Esophagus muscularis mucosa (tissue), 4 donors: ENCODE results near the gene ANP32E. TPM values are rescaled to one million over a fixed set of nuclear protein-coding genes. Genes with fewer than 3 reads are reported as not detected.
"Not testable (repeated sequence)": the region's sequence is repeated elsewhere in the genome, so short reads cannot be mapped to it uniquely, and the experiment has no call there.

ENCODE experiments used
- DNase-seq: peaks from one replicate; pipeline ENCODE4 v3.0.0-alpha.2; 2017; ENCODE audit errors: extremely low spot score
- H3K27ac ChIP-seq, 4 donors: fragments of 200-600 bp; sonication (generic); replicated peaks in 1 of 4; 1 replicate in 3 of 4; 2 replicates in 1 of 4; pipeline ENCODE4 v1.5.1; 2016 to 2019; ENCODE audit warnings: mild to moderate bottlenecking in 1 of 4
- H3K27me3 ChIP-seq, 4 donors: fragments of 200-600 bp; sonication (generic); one replicate each; pipeline versions ENCODE4 v1.5.1 to v1.6.0; 2016 to 2019
- H3K36me3 ChIP-seq, 4 donors: fragments of 200-600 bp; sonication (generic); one replicate each; pipeline ENCODE4 v1.5.1; 2016 to 2019
- H3K4me1 ChIP-seq, 4 donors: fragments of 200-600 bp; sonication (generic); one replicate each; pipeline ENCODE4 v1.5.1; 2016 to 2019
- H3K4me3 ChIP-seq, 4 donors: fragments of 200-600 bp; sonication (generic); 1 replicate in 2 of 4; 2 replicates in 2 of 4; pipeline ENCODE4 v1.5.1; 2016 to 2019; ENCODE audit warnings: mild to moderate bottlenecking in 4 of 4, moderate library complexity in 1 of 4
- H3K9me3 ChIP-seq, 4 donors: fragments of 200-600 bp; sonication (generic); 1 replicate in 3 of 4; 2 replicates in 1 of 4; pipeline ENCODE4 v1.5.1; 2016 to 2019
- CTCF ChIP-seq, 3 experiments: fragments of 200-600 bp in 2 of 3; fragments of 450-650 bp in 1 of 3; sonication (generic) in 2 of 3; IDR thresholded peaks; one replicate each; pipeline ENCODE4 v1.5.1; 2017 to 2019; ENCODE audit warnings: antibody characterized with exemption in 3 of 3, mild to moderate bottlenecking in 2 of 3, moderate library complexity in 1 of 3
- EP300 ChIP-seq: sonication (generic); formaldehyde crosslinking; IDR thresholded peaks from one replicate; pipeline ENCODE4 v1.6.1; 2017; ENCODE audit warnings: antibody characterized with exemption
- POLR2A ChIP-seq: fragments of 450-650 bp; IDR thresholded peaks from one replicate; pipeline ENCODE4 v1.6.1; 2017; ENCODE audit warnings: antibody characterized with exemption, moderate library complexity, mild to moderate bottlenecking, low read depth
- POLR2AphosphoS5 ChIP-seq, 2 donors: sonication (generic); formaldehyde crosslinking; IDR thresholded peaks; one replicate each; pipeline ENCODE4 v1.6.1; 2017; ENCODE audit warnings: antibody characterized with exemption in 2 of 2
- WGBS: methylation state at CpG from one replicate; pipeline ENCODE4 v1.1.5; 2018; 5-methylcytosine and 5-hydroxymethylcytosine counted together
- intact Hi-C: fragments of 100-400 bp; cut with DNase I; formaldehyde crosslinking; loops from one replicate; pipeline ENCODE4 v1.15.1; 2023
- total RNA-seq, 4 donors: library from RNA; depleted of rRNA; stranded (reverse); fragments of >200 nt; gene quantifications; one replicate each; pipeline versions ENCODE4 v1.1.0 to v1.2.1, GENCODE V29; 2016

ANP32E gene
- total RNA-seq, 4 donors from 2014 or later: 15.6 to 20.3 (median 18.6) TPM

DNA sequence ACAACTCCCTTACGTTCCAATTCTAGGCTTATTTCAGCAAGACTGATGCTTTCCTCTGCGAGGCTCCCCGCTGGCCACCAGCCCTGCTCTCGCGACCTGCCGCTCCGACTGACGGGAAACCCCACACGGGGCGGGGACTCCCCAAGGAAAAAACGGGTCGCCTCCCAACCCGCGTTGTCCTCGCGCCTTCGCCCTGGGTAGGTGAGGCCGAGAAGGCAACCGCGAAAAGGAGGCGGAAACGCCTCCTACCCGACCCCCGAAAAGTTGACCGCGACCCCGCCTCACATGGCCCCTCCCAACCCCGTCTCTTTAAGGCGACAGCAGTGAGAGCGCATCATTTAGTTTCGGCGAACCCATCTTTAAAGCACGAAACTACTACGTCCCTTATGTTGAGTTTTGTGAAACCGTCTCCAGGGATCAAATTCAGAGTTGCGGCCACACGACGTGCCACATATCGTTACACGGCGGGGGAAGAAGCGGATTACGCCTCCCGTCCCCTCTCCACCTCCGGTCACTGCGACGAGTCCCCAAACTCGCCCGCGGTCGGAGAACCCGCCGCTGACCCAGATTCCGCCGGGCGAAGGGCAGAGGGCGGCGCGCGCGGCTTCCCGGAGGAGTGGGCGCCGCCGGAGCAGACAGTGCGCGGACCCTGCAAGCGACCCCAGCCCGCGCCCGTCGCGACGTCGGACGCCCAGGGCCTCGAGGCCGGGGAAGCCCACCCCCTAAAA lies 1.2 kb downstream of the ANP32E start:
- TF ChIP-seq CTCF (IDR thresholded peaks at IDR 0.05) (no peak), POLR2AphosphoS5 (IDR thresholded peaks at IDR 0.05) (peak; percentile 91 to 93), POLR2A (no peak), EP300 (no peak)
- intact Hi-C loops: loop anchor here (5.0 kb wide), 1 partner anchor 128 kb away; the partner anchor contains the start of gene RPRD2
- DNase-seq: peak; percentile 93
- Histone ChIP-seq H3K4me3 (peak overlapping the region; percentile 84 to 100 (median 86)), H3K36me3 (peaks cover 0 to 9% (median 3%) of the 10 kb centered on the region in 4 donors), H3K27ac (peak overlapping the region; percentile 96 to 100 (median 99)), H3K27me3 (no peaks in the 10 kb centered on the region), H3K9me3 (no peaks in the 10 kb centered on the region), H3K4me1 (peaks cover 4 to 18% (median 16%) of the 10 kb centered on the region in 4 donors)
- under 1% methylated on average over 59 of the region's 78 CpGs for WGBS

DNA sequence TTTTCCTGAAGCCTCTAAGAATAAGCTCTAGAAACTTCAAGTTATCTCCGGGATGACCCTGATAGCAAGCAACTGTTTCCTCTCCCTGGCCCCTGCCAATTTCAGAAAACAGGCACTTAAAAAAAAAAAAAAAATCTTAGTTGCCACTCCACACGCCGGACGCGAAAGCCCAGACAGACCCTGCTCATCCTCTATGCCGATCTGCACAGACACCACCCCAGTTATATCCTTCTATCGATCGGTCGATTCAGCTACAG lies 1.7 kb downstream of the ANP32E start:
- intact Hi-C loops: no loop called here
- Histone ChIP-seq H3K36me3 (peaks cover 0 to 14% (median 8%) of the 10 kb centered on the region in 4 donors), H3K9me3 (no peaks in the 10 kb centered on the region), H3K27me3 (no peaks in the 10 kb centered on the region), H3K27ac (peak overlapping the region; percentile 96 to 100 (median 99)), H3K4me3 (peak overlapping the region; percentile 84 to 100 (median 86)), H3K4me1 (peaks cover 4 to 18% (median 16%) of the 10 kb centered on the region in 4 donors)
- TF ChIP-seq CTCF (IDR thresholded peaks at IDR 0.05) (no peak), POLR2A (no peak), POLR2AphosphoS5 (IDR thresholded peaks at IDR 0.05) (no peak), EP300 (no peak)
- DNase-seq: no peak
- under 1% methylated on average over 9 of the region's 9 CpGs for WGBS

DNA sequence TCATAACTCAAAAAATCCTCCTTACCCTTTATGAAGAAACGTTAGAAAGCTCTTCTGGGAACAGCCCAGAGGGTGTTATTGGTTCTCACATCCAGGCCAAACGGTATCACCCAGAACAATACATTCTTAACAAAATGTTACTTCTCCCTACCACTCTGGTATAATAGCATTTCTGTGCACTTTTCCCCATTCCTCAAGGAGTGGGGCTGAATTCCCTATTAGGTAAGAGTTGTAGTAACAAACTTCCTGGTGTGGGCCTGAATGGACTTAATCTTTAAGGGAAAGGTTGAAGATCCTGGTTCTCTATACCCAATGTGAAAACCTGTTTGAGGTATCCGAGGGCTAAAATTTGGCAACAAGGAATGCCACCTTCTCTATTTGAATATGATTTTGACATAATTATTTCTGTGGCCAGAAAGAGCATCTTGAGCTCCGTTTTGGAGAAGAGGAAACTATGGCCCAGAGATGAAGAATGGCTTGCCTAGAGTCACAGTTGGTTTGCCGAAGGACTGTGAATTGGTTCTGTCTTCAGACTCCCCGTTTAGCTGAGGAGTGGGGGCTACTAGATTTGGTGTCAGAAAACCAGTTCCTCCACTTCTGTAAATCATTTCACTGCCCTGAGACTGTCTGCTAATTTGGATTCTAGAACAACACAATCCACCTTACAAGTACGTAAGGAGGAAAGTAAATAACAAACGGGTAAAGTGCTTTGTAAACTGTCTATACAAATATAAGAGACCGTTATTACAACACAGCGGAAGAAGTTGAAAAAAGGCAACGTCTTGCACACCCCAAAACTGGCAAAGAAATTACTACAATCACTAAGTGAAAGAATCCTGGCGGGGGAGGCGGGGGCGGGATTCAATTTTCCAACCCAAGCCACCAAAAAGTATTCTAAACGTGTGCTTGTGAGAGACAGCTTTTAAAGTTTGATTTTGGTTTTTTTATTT lies 2.3 kb downstream of the ANP32E start:
- Histone ChIP-seq H3K4me3 (peak overlapping the region; percentile 84 to 100 (median 86)), H3K36me3 (peaks cover 0 to 19% (median 10%) of the 10 kb centered on the region in 4 donors), H3K27me3 (no peaks in the 10 kb centered on the region), H3K4me1 (peaks cover 4 to 18% (median 16%) of the 10 kb centered on the region in 4 donors), H3K9me3 (no peaks in the 10 kb centered on the region), H3K27ac (peak overlapping the region; percentile 96 to 100 (median 99))
- intact Hi-C loops: no loop called here
- WGBS: 12% methylated on average over 15 of the region's 15 CpGs
- TF ChIP-seq POLR2AphosphoS5 (IDR thresholded peaks at IDR 0.05): no peak
- no peak for TF ChIP-seq EP300
- TF ChIP-seq CTCF (IDR thresholded peaks at IDR 0.05): no peak
- TF ChIP-seq POLR2A: no peak
- DNase-seq: peak; percentile 91

GRCh38 chr1:150232921-150233320 lies 3.0 kb downstream of the ANP32E start:
- peak; percentile 81 for DNase-seq
- Histone ChIP-seq H3K4me1 (peaks cover 4 to 18% (median 16%) of the 10 kb centered on the region in 4 donors), H3K27ac (peak overlapping the region; percentile 96 to 100 (median 99)), H3K36me3 (peaks cover 0 to 26% (median 16%) of the 10 kb centered on the region in 4 donors)
- 89% methylated on average over 10 of the region's 10 CpGs for WGBS
- H3K9me3 ChIP-seq, intact Hi-C loops, H3K27me3 ChIP-seq, H3K4me3 ChIP-seq: not testable (repeated sequence)

DNA sequence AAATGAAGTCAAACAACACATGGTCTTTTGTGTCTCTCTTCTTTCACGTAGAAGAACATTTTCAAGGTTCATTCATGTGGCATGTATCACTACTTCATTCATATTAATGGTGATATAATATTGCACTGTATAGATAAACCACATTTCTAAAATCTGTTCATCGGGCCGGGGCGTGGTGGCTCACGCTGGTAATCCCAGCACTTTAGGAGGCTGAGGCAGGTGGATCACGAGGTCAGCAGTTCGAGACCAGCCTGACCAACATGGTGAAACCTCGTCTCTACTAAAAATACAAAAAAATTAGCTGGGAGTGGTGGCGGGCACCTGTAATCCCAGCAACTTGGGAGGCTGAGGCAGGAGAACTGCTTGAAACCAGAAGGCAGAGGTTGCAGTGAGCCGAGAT lies 7.7 kb downstream of the ANP32E start:
- H3K27ac ChIP-seq, H3K9me3 ChIP-seq, intact Hi-C loops, H3K4me1 ChIP-seq, H3K27me3 ChIP-seq, H3K4me3 ChIP-seq: not testable (repeated sequence)
- DNase-seq: peak; percentile 17
- 94% methylated on average over 10 of the region's 10 CpGs for WGBS
- peaks cover 6 to 72% (median 49%) of the 10 kb centered on the region in 4 donors for H3K36me3 ChIP-seq
